HFF-Myc (cell line): ENCODE data around the gene CORIN.

Source experiments
- DNase-seq: peaks from one replicate; pipeline ENCODE4 v3.0.0-alpha.2; 2011; ENCODE audit warnings: low read depth; ENCODE audit errors: extremely low read depth
- H3K4me3 ChIP-seq: replicated peaks from 2 replicates; pipeline ENCODE4 v1.5.1; 2011; ENCODE audit warnings: low read depth, mild to moderate bottlenecking, control low read depth, low read length
- CTCF ChIP-seq: IDR thresholded peaks from 2 replicates; pipeline ENCODE4 v1.5.1; 2012; ENCODE audit warnings: mild to moderate bottlenecking, low read depth, low read length, control low read depth; ENCODE audit errors: missing control alignments

Gene CORIN

GRCh38 chr4:47659342-47659741 is 178.5 kb downstream of the CORIN start:
- no peak for TF ChIP-seq CTCF

GRCh38 chr4:47654972-47655693 is 182.7 kb downstream of the CORIN start:
- TF ChIP-seq CTCF, result no peak
- no peak for DNase-seq

More at GRCh38 chr4:47659342-47659741, 178.5 kb downstream of the CORIN start:
- no peak for DNase-seq
- no peak overlapping the region for H3K4me3 ChIP-seq

GRCh38 chr4:47652092-47652491 is 185.8 kb downstream of the CORIN start:
- DNase-seq, result no peak
- H3K4me3 ChIP-seq, result no peak overlapping the region
- TF ChIP-seq CTCF, result no peak

More at GRCh38 chr4:47654972-47655693, 182.7 kb downstream of the CORIN start:
- no peak overlapping the region for H3K4me3 ChIP-seq

GRCh38 chr4:47651231-47651630 is 186.6 kb downstream of the CORIN start:
- no peak for TF ChIP-seq CTCF
- no peak for DNase-seq

GRCh38 chr4:47650584-47651130 is 187.2 kb downstream of the CORIN start:
- H3K4me3 ChIP-seq, result no peak overlapping the region
- DNase-seq, result no peak
- no peak for TF ChIP-seq CTCF

More at GRCh38 chr4:47651231-47651630, 186.6 kb downstream of the CORIN start:
- H3K4me3 ChIP-seq, result no peak overlapping the region

- H3K4me3 ChIP-seq, result no peak overlapping the region
- TF ChIP-seq CTCF, result no peak
- DNase-seq, result no peak
Measured at GRCh38 chr4:47647544-47647943, 190.3 kb downstream of the CORIN start.
